ENCODE results near the gene RAPGEF1. TPM values are rescaled to one million over a fixed set of nuclear protein-coding genes. Genes with fewer than 3 reads are reported as not detected.

The RAPGEF1 gene
- total RNA-seq, 2 experiments from 2014 or later, result 187 to 215 TPM

GRCh38 chr9:131743501-131743900 lies 3.6 kb upstream of the RAPGEF1 start:
- Mint-ChIP-seq H3K4me1 (peaks cover 38% of the 10 kb centered on the region), H3K4me3 (no peak overlapping the region), H3K9me3 (ENCODE audit: low read depth) (no peaks in the 10 kb centered on the region), H3K36me3 (no peaks in the 10 kb centered on the region), H3K27me3 (no peaks in the 10 kb centered on the region), H3K27ac (peak overlapping the region; percentile 85)
- DNase-seq, result no peak
- ATAC-seq, result no peak
- CTCF ChIA-PET, result interaction anchor here (0.7 to 14.7 kb wide), 21 partner anchors 9 to 516 kb away, joined by 3 to 208 read pairs (median 6); no protein-coding TSS in a partner anchor

GRCh38 chr9:131743096-131743495 lies 3.2 kb upstream of the RAPGEF1 start:
- no peak for ATAC-seq
- CTCF ChIA-PET, result interaction anchor here (0.7 to 14.7 kb wide), 18 partner anchors 10 to 493 kb away, joined by 3 to 208 read pairs (median 6); no protein-coding TSS in a partner anchor
- no peak overlapping the region for H3K4me3 Mint-ChIP-seq
- peaks cover 35% of the 10 kb centered on the region for H3K4me1 Mint-ChIP-seq
- peak overlapping the region; percentile 7 for H3K27ac Mint-ChIP-seq
- no peak for DNase-seq
- H3K9me3 Mint-ChIP-seq (ENCODE audit: low read depth), result no peaks in the 10 kb centered on the region
- H3K27me3 Mint-ChIP-seq, result no peaks in the 10 kb centered on the region
- H3K36me3 Mint-ChIP-seq, result no peaks in the 10 kb centered on the region

GRCh38 chr9:131740898-131741297 lies 1.0 kb upstream of the RAPGEF1 start:
- no peaks in the 10 kb centered on the region for H3K9me3 Mint-ChIP-seq (ENCODE audit: low read depth)
- H3K4me3 Mint-ChIP-seq, result no peak overlapping the region
- no peak for DNase-seq
- H3K4me1 Mint-ChIP-seq, result peaks cover 46% of the 10 kb centered on the region
- no peak overlapping the region for H3K27ac Mint-ChIP-seq
- no peak for ATAC-seq
- CTCF ChIA-PET, result interaction anchor here (0.7 to 14.7 kb wide), 28 partner anchors 9 to 470 kb away, joined by 3 to 208 read pairs (median 4); no protein-coding TSS in a partner anchor
- peaks cover 12% of the 10 kb centered on the region for H3K36me3 Mint-ChIP-seq
- H3K27me3 Mint-ChIP-seq, result no peaks in the 10 kb centered on the region

GRCh38 chr9:131739133-131739958 lies 530 bp downstream of the RAPGEF1 start:
- H3K4me3 Mint-ChIP-seq, result peak overlapping the region; percentile 88
- ATAC-seq, result peak; percentile 31
- peaks cover 17% of the 10 kb centered on the region for H3K36me3 Mint-ChIP-seq
- DNase-seq, result peak; percentile 64
- peaks cover 52% of the 10 kb centered on the region for H3K4me1 Mint-ChIP-seq
- peak overlapping the region; percentile 90 for H3K27ac Mint-ChIP-seq
- H3K9me3 Mint-ChIP-seq (ENCODE audit: low read depth), result no peaks in the 10 kb centered on the region
- no peaks in the 10 kb centered on the region for H3K27me3 Mint-ChIP-seq
- CTCF ChIA-PET, result interaction anchor here (0.8 to 14.7 kb wide), 34 partner anchors 8 to 389 kb away, joined by 3 to 208 read pairs (median 6); no protein-coding TSS in a partner anchor

- H3K4me3 Mint-ChIP-seq, result peak overlapping the region; percentile 88
- no peaks in the 10 kb centered on the region for H3K9me3 Mint-ChIP-seq (ENCODE audit: low read depth)
- DNase-seq (peak; percentile 59), ATAC-seq (peak; percentile 7)
- no peaks in the 10 kb centered on the region for H3K27me3 Mint-ChIP-seq
- CTCF ChIA-PET, result interaction anchor here (0.8 to 14.7 kb wide), 24 partner anchors 7 to 389 kb away, joined by 3 to 208 read pairs (median 8); no protein-coding TSS in a partner anchor
- peaks cover 19% of the 10 kb centered on the region for H3K36me3 Mint-ChIP-seq
- H3K27ac Mint-ChIP-seq, result peak overlapping the region; percentile 90
- H3K4me1 Mint-ChIP-seq, result peaks cover 52% of the 10 kb centered on the region
Measured at GRCh38 chr9:131738293-131739132, 1.4 kb downstream of the RAPGEF1 start.

- no peak for DNase-seq
- peak overlapping the region; percentile 96 for H3K27ac Mint-ChIP-seq
- no peaks in the 10 kb centered on the region for H3K27me3 Mint-ChIP-seq
- peaks cover 19% of the 10 kb centered on the region for H3K36me3 Mint-ChIP-seq
- H3K9me3 Mint-ChIP-seq (ENCODE audit: low read depth), result no peaks in the 10 kb centered on the region
- CTCF ChIA-PET, result interaction anchor here (0.8 to 14.7 kb wide), 12 partner anchors 10 to 147 kb away, joined by 3 to 208 read pairs (median 11); no protein-coding TSS in a partner anchor
- H3K4me3 Mint-ChIP-seq, result peak overlapping the region; percentile 88
- ATAC-seq, result no peak
- peaks cover 53% of the 10 kb centered on the region for H3K4me1 Mint-ChIP-seq
Measured at GRCh38 chr9:131737426-131737825, 2.5 kb downstream of the RAPGEF1 start.

- Mint-ChIP-seq H3K27ac (peak overlapping the region; percentile 96), H3K4me3 (peak overlapping the region; percentile 88), H3K9me3 (ENCODE audit: low read depth) (no peaks in the 10 kb centered on the region), H3K27me3 (no peaks in the 10 kb centered on the region), H3K36me3 (peaks cover 22% of the 10 kb centered on the region), H3K4me1 (peaks cover 63% of the 10 kb centered on the region)
- CTCF ChIA-PET, result interaction anchor here (1.1 to 14.7 kb wide), 9 partner anchors 9 to 146 kb away, joined by 3 to 208 read pairs (median 15); no protein-coding TSS in a partner anchor
- DNase-seq, result peak; percentile 50
- no peak for ATAC-seq
Measured at GRCh38 chr9:131736431-131736830, 3.4 kb downstream of the RAPGEF1 start.

- ATAC-seq (no peak), DNase-seq (peak; percentile 55)
- peaks cover 71% of the 10 kb centered on the region for H3K4me1 Mint-ChIP-seq
- H3K27ac Mint-ChIP-seq, result peak overlapping the region; percentile 96
- CTCF ChIA-PET, result interaction anchor here (1.1 to 14.7 kb wide), 8 partner anchors 10 to 145 kb away, joined by 3 to 208 read pairs (median 10); no protein-coding TSS in a partner anchor
- no peaks in the 10 kb centered on the region for H3K9me3 Mint-ChIP-seq (ENCODE audit: low read depth)
- no peaks in the 10 kb centered on the region for H3K27me3 Mint-ChIP-seq
- peaks cover 23% of the 10 kb centered on the region for H3K36me3 Mint-ChIP-seq
- peak overlapping the region; percentile 88 for H3K4me3 Mint-ChIP-seq
Measured at GRCh38 chr9:131735238-131736128, 4.4 kb downstream of the RAPGEF1 start.

GRCh38 chr9:131734781-131735180 lies 5.1 kb downstream of the RAPGEF1 start:
- CTCF ChIA-PET, result interaction anchor here (1.3 to 14.7 kb wide), 5 partner anchors 10 to 144 kb away, joined by 3 to 208 read pairs (median 35); no protein-coding TSS in a partner anchor
- no peak for DNase-seq
- H3K9me3 Mint-ChIP-seq (ENCODE audit: low read depth), result no peaks in the 10 kb centered on the region
- H3K27me3 Mint-ChIP-seq, result no peaks in the 10 kb centered on the region
- peaks cover 71% of the 10 kb centered on the region for H3K4me1 Mint-ChIP-seq
- peak overlapping the region; percentile 96 for H3K27ac Mint-ChIP-seq
- ATAC-seq, result no peak
- H3K36me3 Mint-ChIP-seq, result peaks cover 23% of the 10 kb centered on the region
- H3K4me3 Mint-ChIP-seq, result peak overlapping the region; percentile 88

GRCh38 chr9:131734165-131734610 lies 5.7 kb downstream of the RAPGEF1 start:
- peak; percentile 74 for DNase-seq
- peak; percentile 4 for ATAC-seq

GRCh38 chr9:131733541-131734061 lies 6.3 kb downstream of the RAPGEF1 start:
- peak overlapping the region; percentile 96 for H3K27ac Mint-ChIP-seq
- H3K4me1 Mint-ChIP-seq, result peaks cover 82% of the 10 kb centered on the region
- DNase-seq, result peak; percentile 76
- no peaks in the 10 kb centered on the region for H3K27me3 Mint-ChIP-seq
- peak overlapping the region; percentile 88 for H3K4me3 Mint-ChIP-seq
- ATAC-seq, result peak; percentile 28
- peaks cover 26% of the 10 kb centered on the region for H3K36me3 Mint-ChIP-seq
- CTCF ChIA-PET, result interaction anchor here (1.1 to 14.7 kb wide), 11 partner anchors 8 to 143 kb away, joined by 3 to 208 read pairs (median 16); no protein-coding TSS in a partner anchor
- H3K9me3 Mint-ChIP-seq (ENCODE audit: low read depth), result no peaks in the 10 kb centered on the region

More at GRCh38 chr9:131734165-131734610, 5.7 kb downstream of the RAPGEF1 start:
- Mint-ChIP-seq H3K9me3 (ENCODE audit: low read depth) (no peaks in the 10 kb centered on the region), H3K4me3 (peak overlapping the region; percentile 88), H3K4me1 (peaks cover 77% of the 10 kb centered on the region), H3K27ac (peak overlapping the region; percentile 96), H3K36me3 (peaks cover 26% of the 10 kb centered on the region), H3K27me3 (no peaks in the 10 kb centered on the region)
- CTCF ChIA-PET, result interaction anchor here (1.1 to 14.7 kb wide), 8 partner anchors 9 to 143 kb away, joined by 3 to 208 read pairs (median 21); no protein-coding TSS in a partner anchor

All from activated CD8-positive, alpha-beta memory T cell treated with anti-CD3 and anti-CD28 coated beads, Interleukin-2, amount 10 ng/mL, durations not matched to agents 7 days and 5 days (primary cell).